C4-2B (cell line): ENCODE results near the gene OR6C70.
"Not testable (repeated sequence)": the region's sequence is repeated elsewhere in the genome, so short reads cannot be mapped to it uniquely, and the experiment has no call there.

Source experiments
- H3K27ac ChIP-seq: fragments of 450-650 bp; 2 replicates; pipeline ENCODE4 v1.5.1; 2017
- CTCF ChIP-seq: fragments of 450-650 bp; conservative IDR thresholded peaks from 2 replicates; pipeline ENCODE4 v1.5.1; 2017; ENCODE audit warnings: mild to moderate bottlenecking
- ZFX ChIP-seq: fragments of 450-650 bp; IDR thresholded peaks from 2 replicates; pipeline ENCODE4 v1.6.1; 2017

Gene OR6C70

GRCh38 chr12:55445357-55445756, 24.6 kb downstream of the OR6C70 start:
- TF ChIP-seq CTCF (no peak), ZFX (no peak)
- H3K27ac ChIP-seq = no peak overlapping the region

- no peak for TF ChIP-seq ZFX
- TF ChIP-seq CTCF = no peak
- no peak within 1 kb of the TSS for H3K27ac ChIP-seq
These were observed 26.2 kb downstream of the OR6C70 start, which contains the start of gene OR6C2 for GRCh38 chr12:55443776-55444175. Gene OR6C2, plus strand, starts transcription at chr12:55444076. Its CDS starts 8,138 bp downstream, at chr12:55452214.

GRCh38 chr12:55441233-55441632, 28.7 kb downstream of the OR6C70 start:
- not testable (repeated sequence) for H3K27ac ChIP-seq

GRCh38 chr12:55428331-55429243, 41.4 kb downstream of the OR6C70 start:
- no peak overlapping the region for H3K27ac ChIP-seq
- no peak for TF ChIP-seq CTCF
- no peak for TF ChIP-seq ZFX

- H3K27ac ChIP-seq = no peak within 1 kb of the TSS
- no peak for TF ChIP-seq CTCF
- TF ChIP-seq ZFX = no peak
These were observed 44.0 kb downstream of the OR6C70 start, which contains the start of gene OR6C76 for GRCh38 chr12:55425954-55426353. Gene OR6C76, plus strand, starts transcription at chr12:55426254. Its CDS starts 0 bp downstream, at chr12:55426254.

- H3K27ac ChIP-seq = no peak overlapping the region
- TF ChIP-seq ZFX (no peak), CTCF (no peak)
These were observed 49.5 kb downstream of the OR6C70 start for GRCh38 chr12:55420307-55420962.
